ENCODE data around the gene ANGPTL4. TPM values are rescaled to one million over a fixed set of nuclear protein-coding genes. Genes with fewer than 3 reads are reported as not detected.

Gene ANGPTL4, protein sequence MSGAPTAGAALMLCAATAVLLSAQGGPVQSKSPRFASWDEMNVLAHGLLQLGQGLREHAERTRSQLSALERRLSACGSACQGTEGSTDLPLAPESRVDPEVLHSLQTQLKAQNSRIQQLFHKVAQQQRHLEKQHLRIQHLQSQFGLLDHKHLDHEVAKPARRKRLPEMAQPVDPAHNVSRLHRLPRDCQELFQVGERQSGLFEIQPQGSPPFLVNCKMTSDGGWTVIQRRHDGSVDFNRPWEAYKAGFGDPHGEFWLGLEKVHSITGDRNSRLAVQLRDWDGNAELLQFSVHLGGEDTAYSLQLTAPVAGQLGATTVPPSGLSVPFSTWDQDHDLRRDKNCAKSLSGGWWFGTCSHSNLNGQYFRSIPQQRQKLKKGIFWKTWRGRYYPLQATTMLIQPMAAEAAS
- total RNA-seq (2022; extraction: Qiagen RNA extraction) = 519 to 718 TPM (median 655 TPM) in 5 replicates

DNA sequence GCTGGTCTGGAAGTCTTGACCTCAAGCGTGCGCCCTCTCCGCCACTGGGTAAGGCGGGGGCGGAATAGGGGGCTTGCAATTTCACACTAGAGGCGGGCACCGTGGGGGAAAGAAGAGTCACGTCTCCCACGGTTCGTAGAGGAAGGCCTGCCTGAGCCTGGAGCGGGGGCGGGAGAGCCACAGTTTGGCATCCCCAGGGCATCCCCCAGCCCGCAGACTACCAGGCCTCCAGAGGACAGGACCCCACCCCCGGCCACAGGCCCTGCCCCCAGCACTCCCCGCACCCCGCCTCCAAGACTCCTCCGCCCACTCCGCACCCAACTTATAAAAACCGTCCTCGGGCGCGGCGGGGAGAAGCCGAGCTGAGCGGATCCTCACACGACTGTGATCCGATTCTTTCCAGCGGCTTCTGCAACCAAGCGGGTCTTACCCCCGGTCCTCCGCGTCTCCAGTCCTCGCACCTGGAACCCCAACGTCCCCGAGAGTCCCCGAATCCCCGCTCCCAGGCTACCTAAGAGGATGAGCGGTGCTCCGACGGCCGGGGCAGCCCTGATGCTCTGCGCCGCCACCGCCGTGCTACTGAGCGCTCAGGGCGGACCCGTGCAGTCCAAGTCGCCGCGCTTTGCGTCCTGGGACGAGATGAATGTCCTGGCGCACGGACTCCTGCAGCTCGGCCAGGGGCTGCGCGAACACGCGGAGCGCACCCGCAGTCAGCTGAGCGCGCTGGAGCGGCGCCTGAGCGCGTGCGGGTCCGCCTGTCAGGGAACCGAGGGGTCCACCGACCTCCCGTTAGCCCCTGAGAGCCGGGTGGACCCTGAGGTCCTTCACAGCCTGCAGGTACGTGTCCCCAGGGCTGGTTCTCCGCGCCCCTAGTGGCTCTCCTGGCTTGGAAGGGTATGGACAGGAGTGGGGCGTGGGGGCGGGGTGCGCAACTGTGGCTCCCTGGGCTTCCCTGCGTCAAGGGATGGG lies at the start of gene ANGPTL4:
Gene ANGPTL4 (plus strand): TSS at position 353 of the 969 bp plus-strand sequence. CDS start 167 bp downstream, at position 520.

DNA sequence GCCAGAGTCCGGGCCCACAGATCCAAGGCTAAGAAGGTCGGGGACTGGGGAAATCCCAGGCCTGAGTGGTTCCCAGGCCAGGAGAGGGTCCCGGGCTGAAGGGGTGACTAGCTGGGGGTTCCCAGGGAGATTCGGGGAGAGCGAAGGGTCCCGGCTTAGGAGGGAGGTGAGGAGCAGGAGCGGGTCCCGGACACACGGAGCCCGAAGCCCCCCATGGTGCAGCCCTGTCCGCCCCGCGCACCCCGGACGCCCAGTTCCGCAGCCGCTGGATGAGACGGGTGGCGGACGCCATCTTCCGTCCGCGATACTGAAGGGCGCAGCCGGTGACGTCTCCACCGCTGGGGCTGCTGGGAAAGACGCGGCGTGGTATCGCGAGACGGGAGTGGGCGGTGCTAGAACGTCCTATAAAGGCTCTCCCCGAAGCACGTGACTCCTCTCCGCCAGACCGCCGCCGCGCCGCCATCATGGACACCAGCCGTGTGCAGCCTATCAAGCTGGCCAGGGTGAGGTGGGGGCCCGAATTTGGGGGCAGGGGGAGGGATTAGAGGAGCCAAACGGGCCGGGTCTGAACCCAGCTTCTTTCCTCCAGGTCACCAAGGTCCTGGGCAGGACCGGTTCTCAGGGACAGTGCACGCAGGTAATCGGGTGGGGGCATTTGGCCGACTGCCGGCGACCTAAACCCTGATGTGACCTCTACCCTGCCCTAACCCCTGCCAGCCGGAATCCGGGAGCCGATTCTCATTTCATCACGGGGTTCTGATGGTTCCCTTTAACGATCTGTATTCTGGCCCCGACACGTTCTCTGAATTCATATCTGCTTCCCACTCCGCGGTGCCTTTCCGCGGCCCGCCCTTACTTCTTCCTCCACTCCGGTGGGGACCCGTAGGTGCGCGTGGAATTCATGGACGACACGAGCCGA lies 42.6 kb upstream of the ANGPTL4 start, which contains the start of the genes NDUFA7 and RPS28:
Gene NDUFA7 (minus strand): TSS at position 309 of the 919 bp plus-strand sequence. CDS start 17 bp downstream, at position 292.
Gene RPS28 (plus strand): TSS at position 430 of the 919 bp plus-strand sequence. CDS start 35 bp downstream, at position 465.

DNA sequence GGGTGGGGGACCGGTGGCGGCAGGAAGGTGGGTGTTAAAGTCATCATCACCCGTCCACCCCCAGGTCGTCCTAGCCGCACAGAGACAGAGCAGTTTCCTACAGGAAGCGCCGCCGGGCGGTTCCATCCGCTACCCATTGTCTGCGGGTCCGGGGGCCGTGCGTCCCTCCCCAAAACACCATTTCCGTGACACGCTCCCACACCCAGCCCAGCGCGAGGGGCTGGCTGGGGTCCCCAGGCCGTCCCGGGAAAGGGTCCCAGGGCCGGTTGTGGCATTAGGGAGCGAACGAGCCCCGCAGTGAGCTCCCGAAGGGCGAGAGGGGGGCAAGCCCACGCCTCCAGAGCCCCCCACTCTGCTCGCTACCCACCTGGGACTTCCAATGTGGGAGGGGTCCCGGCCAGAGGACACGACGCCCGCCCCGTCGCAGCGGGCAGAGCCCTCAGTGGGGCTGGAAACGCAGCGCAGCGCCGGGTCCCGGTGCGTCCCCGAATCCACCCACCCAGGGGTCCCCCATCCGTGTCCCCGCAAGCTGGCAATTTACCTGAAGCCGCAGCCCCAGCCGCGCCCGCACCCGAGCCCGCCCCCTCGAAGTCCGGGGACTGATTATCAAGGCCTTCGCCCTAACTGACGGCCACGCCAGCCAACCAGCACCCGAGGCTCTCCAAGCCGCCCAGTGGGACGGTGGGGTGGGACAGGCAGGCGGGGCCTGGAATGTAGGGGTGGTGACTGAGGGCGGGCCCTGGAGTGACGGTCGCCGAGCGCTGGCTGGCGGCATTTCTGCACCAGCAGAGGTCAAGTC lies 21.1 kb upstream of the ANGPTL4 start, which contains the start of gene KANK3:
Gene KANK3 (minus strand): TSS at position 579 of the 799 bp plus-strand sequence. CDS start 5,434 bp downstream, outside the sequence.

DNA sequence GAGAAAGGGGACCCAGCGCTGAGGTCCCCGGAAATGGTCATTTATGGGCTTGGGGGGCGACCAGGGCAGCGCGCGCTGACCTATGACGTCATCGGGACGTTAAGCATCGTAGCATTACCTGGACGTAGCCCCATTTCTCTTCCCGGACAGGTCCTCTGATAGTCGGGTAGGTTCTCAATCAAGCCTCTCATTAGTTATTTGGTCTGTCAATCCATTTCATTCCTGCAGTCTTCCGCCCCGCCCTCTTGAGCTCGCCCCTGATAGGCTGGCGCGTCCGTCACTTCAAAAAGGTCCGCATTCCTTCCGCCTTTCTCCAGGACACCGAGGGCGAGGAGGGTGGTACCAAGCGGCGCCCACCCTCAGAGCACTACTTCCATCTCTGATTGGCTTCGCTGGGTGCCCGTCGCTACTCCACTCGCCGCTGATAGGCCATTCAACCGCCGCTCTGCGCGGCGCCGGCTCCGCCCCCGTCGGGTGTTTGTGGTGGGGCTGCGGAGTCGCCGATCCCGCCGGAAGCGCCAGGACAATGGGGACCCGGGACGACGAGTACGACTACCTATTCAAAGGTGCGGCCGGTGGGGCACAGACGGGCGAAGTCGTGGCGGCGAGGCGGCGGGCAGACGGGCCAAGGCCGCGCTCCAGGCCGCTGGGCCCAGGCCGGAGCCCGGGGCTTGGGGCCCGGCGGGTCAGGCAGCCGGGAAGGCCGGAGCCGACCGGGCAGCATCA lies 26.1 kb downstream of the ANGPTL4 start, which contains the start of gene RAB11B:
Gene RAB11B (plus strand): TSS at position 470 of the 726 bp plus-strand sequence. CDS start 57 bp downstream, at position 527.

DNA sequence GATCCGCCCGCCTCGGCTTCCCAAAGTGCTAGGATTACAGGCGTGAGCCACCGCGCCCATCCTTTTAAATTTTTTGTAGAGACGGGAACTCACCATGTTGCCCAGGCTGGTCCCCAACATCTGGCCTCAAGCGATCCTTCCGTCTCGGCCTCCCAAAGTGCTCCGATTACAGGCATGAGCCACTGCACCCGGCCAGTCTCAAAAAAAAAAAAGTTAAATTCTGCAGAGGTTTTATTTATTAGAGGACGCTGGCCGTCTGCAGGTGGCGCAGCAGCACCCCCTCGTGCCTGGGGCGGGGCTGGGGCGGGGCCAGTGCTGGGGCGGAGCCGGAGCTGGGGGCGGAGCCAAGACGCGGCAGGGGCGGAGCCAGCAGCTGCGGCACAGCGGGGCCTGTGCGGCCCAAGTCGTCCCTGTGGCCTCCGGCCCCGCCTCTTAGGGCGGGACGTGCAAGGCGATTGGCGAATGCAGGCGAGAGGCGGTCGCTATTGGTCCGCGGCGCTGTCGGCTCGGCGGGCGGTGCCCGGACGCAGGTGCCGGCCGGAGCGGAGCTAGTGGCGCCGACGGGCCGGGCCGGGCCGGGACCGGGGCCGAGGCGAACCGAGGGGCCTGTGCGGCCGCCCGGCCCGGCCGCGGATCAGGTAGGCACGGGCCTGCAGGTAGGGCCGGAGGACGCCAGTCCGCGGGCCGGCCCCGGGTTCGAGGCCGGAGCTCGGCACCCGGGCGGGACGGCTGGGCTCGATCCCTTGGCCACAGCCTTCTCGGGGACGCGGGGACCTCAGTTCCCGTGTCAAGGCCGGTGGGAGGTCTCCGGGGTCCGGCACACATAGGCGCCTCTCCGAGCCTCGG lies 49.1 kb downstream of the ANGPTL4 start, which contains the start of gene MARCHF2:
Gene MARCHF2 (plus strand): TSS at position 523 of the 846 bp plus-strand sequence. CDS start 8,536 bp downstream, outside the sequence.

Other genes with a start within 250 kb of the ANGPTL4 start
- 0.01 to 0.17 TPM in 2 of 5 replicates, not detected in the others for gene FBN3, start 214.6 kb upstream of the ANGPTL4 start, total RNA-seq (2022; extraction: Qiagen RNA extraction)
- 2.6 to 3.8 TPM (median 2.7 TPM) in 5 replicates for gene CERS4, start 154.8 kb upstream of the ANGPTL4 start, total RNA-seq (2022; extraction: Qiagen RNA extraction)
- 55.9 to 101 TPM (median 93.5 TPM) in 5 replicates for gene CD320, start 55.8 kb upstream of the ANGPTL4 start, total RNA-seq (2022; extraction: Qiagen RNA extraction)
- 56.0 to 97.2 TPM (median 92.6 TPM) in 5 replicates for gene NDUFA7, start 42.8 kb upstream of the ANGPTL4 start, total RNA-seq (2022; extraction: Qiagen RNA extraction)
- gene RPS28, start 42.7 kb upstream of the ANGPTL4 start, total RNA-seq (2022; extraction: Qiagen RNA extraction) = 283 to 958 TPM (median 922 TPM) in 5 replicates
- 5.3 to 8.6 TPM (median 7.2 TPM) in 5 replicates for gene KANK3, start 20.9 kb upstream of the ANGPTL4 start, total RNA-seq (2022; extraction: Qiagen RNA extraction)
- 90.9 to 101 TPM (median 96.6 TPM) in 5 replicates for gene RAB11B, start 26.2 kb downstream of the ANGPTL4 start, total RNA-seq (2022; extraction: Qiagen RNA extraction)
- 15.0 to 21.2 TPM (median 20.4 TPM) in 5 replicates for gene MARCHF2, start 49.1 kb downstream of the ANGPTL4 start, total RNA-seq (2022; extraction: Qiagen RNA extraction)
- gene HNRNPM, start 80.8 kb downstream of the ANGPTL4 start, total RNA-seq (2022; extraction: Qiagen RNA extraction) = 223 to 332 TPM (median 235 TPM) in 5 replicates
- gene PRAM1, start 138.5 kb downstream of the ANGPTL4 start, total RNA-seq (2022; extraction: Qiagen RNA extraction) = 0.08 to 0.16 TPM (median 0.09 TPM) in 5 replicates
- gene ZNF414, start 150.0 kb downstream of the ANGPTL4 start, total RNA-seq (2022; extraction: Qiagen RNA extraction) = 13.8 to 21.3 TPM (median 18.9 TPM) in 5 replicates
- gene MYO1F, start 213.3 kb downstream of the ANGPTL4 start, total RNA-seq (2022; extraction: Qiagen RNA extraction) = 0.22 to 0.32 TPM (median 0.24 TPM) in 5 replicates
- 10.3 to 14.9 TPM (median 12.8 TPM) in 5 replicates for gene ADAMTS10, start 246.6 kb downstream of the ANGPTL4 start, total RNA-seq (2022; extraction: Qiagen RNA extraction)

Data from A549 treated with Hydrocortisone at 1 μM for 4 hours (cell line).